Caco-2 (cell line): ENCODE results near the gene ZCCHC7. TPM values are rescaled to one million over a fixed set of nuclear protein-coding genes. Genes with fewer than 3 reads are reported as not detected.

ENCODE experiments used
- BruUV-seq: library from RNA; stranded (reverse); fragments of 400-500 nt; replicated peaks from 2 replicates; lab custom pipeline; 2021; lab: Mats Ljungman, UMichigan
- CTCF ChIA-PET: fragments of 300-600 bp; sonication (Branson Sonifier 250); formaldehyde crosslinking; loops from one replicate; lab custom pipeline; 2022; ENCODE audit warnings: antibody characterized with exemption; lab: Charles Lee
- POLR2A ChIA-PET: fragments of 300-600 bp; sonication (Branson Sonifier 250); formaldehyde crosslinking; loops from one replicate; lab custom pipeline; 2022; ENCODE audit warnings: antibody characterized with exemption; lab: Charles Lee
- DNase-seq, 2 experiments: peaks; one replicate each; pipeline versions ENCODE4 v3.0.0 to v3.0.0-alpha.2; 2020 to 2022
- H3K27me3 ChIP-seq: replicated peaks from 2 replicates; pipeline ENCODE4 v1.6.0; 2011; ENCODE audit warnings: low read length; ENCODE audit not compliant: control insufficient read depth, insufficient read depth
- H3K36me3 ChIP-seq: 2 replicates; pipeline ENCODE4 v1.5.1; 2011; ENCODE audit warnings: low read length; ENCODE audit not compliant: control insufficient read depth, insufficient read depth
- H3K4me1 ChIP-seq: fragments of 250-450 bp; sonication (Bioruptor Pico); 2 replicates; pipeline ENCODE4 v1.5.1; 2020; ENCODE audit warnings: mild to moderate bottlenecking
- H3K4me3 ChIP-seq: 2 replicates; pipeline ENCODE4 v1.5.1; 2011; ENCODE audit warnings: low read depth, mild to moderate bottlenecking, control low read depth, low read length
- H3K9me3 ChIP-seq: fragments of 250-450 bp; sonication (Bioruptor Pico); 2 replicates; pipeline ENCODE4 v1.5.1; 2020; ENCODE audit warnings: mild to moderate bottlenecking, moderate library complexity
- H3K27ac Mint-ChIP-seq: one replicate; pipeline ENCODE4 v1.8.0; 2022; ENCODE audit warnings: mixed read lengths; ENCODE audit not compliant: unreplicated experiment
- H3K27me3 Mint-ChIP-seq: one replicate; pipeline ENCODE4 v1.8.0; 2022; ENCODE audit warnings: mixed read lengths; ENCODE audit not compliant: insufficient read depth, unreplicated experiment
- H3K36me3 Mint-ChIP-seq: one replicate; pipeline ENCODE4 v1.8.0; 2022; ENCODE audit warnings: mild to moderate bottlenecking, mixed read lengths; ENCODE audit not compliant: insufficient read depth, unreplicated experiment
- H3K4me1 Mint-ChIP-seq: one replicate; pipeline ENCODE4 v1.8.0; 2022; ENCODE audit warnings: low read depth, mixed read lengths; ENCODE audit not compliant: unreplicated experiment
- H3K4me3 Mint-ChIP-seq: one replicate; pipeline ENCODE4 v1.8.0; 2022; ENCODE audit warnings: mild to moderate bottlenecking, moderate library complexity, mixed read lengths; ENCODE audit not compliant: unreplicated experiment
- H3K9me3 Mint-ChIP-seq: one replicate; pipeline ENCODE4 v1.8.0; 2022; ENCODE audit warnings: mixed read lengths; ENCODE audit not compliant: unreplicated experiment
- intact Hi-C: fragments of 100-400 bp; cut with micrococcal nuclease; formaldehyde crosslinking; loops from one replicate; pipeline ENCODE4 v1.10.0; 2022; ENCODE audit not compliant: unreplicated experiment
- total RNA-seq: library from RNA; stranded (reverse); gene quantifications from 2 replicates; pipeline ENCODE4 v1.2.3, GENCODE V29; 2022
- TF ChIP-seq, protein P1 (sequence below), 2 experiments: fragments of 200-600 bp in 1 of 2; IDR thresholded peaks; 1 replicate in 1 of 2; 2 replicates in 1 of 2; pipeline versions ENCODE4 v1.5.1 to v1.8.0; 2011 to 2022; ENCODE audit warnings: antibody characterized with exemption in 1 of 2, control low read depth in 1 of 2, inconsistent platforms in 1 of 2, low read depth in 1 of 2, low read length in 1 of 2, mild to moderate bottlenecking in 1 of 2, moderate library complexity in 1 of 2; ENCODE audit not compliant: insufficient read depth in 1 of 2, severe bottlenecking in 1 of 2, unreplicated experiment in 1 of 2

ZCCHC7 gene
- total RNA-seq, 1 experiment from 2014 or later, result 22.0 TPM

DNA sequence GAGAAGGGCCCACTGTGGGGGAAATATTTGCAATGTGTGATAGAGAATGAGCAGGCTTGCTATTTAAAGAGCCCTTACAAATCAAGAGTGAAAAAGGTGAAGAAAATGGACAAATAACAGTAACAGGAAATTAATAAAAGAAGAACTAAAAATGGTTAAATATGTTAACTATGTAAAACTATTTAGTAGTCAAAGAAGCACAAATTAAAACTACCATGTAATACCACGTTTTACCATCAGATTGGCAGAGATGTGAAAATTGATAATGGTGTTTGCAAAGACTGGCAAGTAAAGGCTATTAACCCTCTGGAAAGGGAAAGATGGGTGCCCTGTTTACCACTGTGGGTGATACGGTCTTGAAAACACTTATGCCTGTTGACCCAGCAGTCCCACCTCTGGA is 279.0 kb downstream of the ZCCHC7 start:
- ChIA-PET CTCF (no interaction called here), POLR2A (interaction anchor here (0.6 kb wide), 1 partner anchor 18 kb away, joined by 3 read pairs; no protein-coding TSS in a partner anchor)
- no peaks in the 10 kb centered on the region for H3K9me3 ChIP-seq
- H3K4me1 Mint-ChIP-seq, result no peaks in the 10 kb centered on the region
- no peaks in the 10 kb centered on the region for H3K27me3 ChIP-seq
- H3K27ac Mint-ChIP-seq, result no peak overlapping the region
- DNase-seq, result no peak
- no peak overlapping the region for H3K4me3 Mint-ChIP-seq
- no TSS peak for BruUV-seq
- TF ChIP-seq, protein P1, sequence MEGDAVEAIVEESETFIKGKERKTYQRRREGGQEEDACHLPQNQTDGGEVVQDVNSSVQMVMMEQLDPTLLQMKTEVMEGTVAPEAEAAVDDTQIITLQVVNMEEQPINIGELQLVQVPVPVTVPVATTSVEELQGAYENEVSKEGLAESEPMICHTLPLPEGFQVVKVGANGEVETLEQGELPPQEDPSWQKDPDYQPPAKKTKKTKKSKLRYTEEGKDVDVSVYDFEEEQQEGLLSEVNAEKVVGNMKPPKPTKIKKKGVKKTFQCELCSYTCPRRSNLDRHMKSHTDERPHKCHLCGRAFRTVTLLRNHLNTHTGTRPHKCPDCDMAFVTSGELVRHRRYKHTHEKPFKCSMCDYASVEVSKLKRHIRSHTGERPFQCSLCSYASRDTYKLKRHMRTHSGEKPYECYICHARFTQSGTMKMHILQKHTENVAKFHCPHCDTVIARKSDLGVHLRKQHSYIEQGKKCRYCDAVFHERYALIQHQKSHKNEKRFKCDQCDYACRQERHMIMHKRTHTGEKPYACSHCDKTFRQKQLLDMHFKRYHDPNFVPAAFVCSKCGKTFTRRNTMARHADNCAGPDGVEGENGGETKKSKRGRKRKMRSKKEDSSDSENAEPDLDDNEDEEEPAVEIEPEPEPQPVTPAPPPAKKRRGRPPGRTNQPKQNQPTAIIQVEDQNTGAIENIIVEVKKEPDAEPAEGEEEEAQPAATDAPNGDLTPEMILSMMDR (IDR thresholded peaks at IDR 0.05; ENCODE audit: insufficient read depth in 1 of 2, low read depth in 1 of 2, low read length in 1 of 2, severe bottlenecking in 1 of 2, unreplicated experiment in 1 of 2), result no peak
- H3K9me3 Mint-ChIP-seq, result no peaks in the 10 kb centered on the region
- H3K4me1 ChIP-seq, result no peaks in the 10 kb centered on the region
- intact Hi-C loops, result no loop called here
- H3K36me3 Mint-ChIP-seq, result no peaks in the 10 kb centered on the region
- no peaks in the 10 kb centered on the region for H3K36me3 ChIP-seq
- H3K4me3 ChIP-seq, result no peak overlapping the region
- no peaks in the 10 kb centered on the region for H3K27me3 Mint-ChIP-seq

GRCh38 chr9:37404590-37404989 is 284.2 kb downstream of the ZCCHC7 start:
- no TSS peak for BruUV-seq
- Mint-ChIP-seq H3K4me1 (peaks cover 6% of the 10 kb centered on the region), H3K4me3 (no peak overlapping the region), H3K9me3 (no peaks in the 10 kb centered on the region), H3K27ac (no peak overlapping the region), H3K36me3 (no peaks in the 10 kb centered on the region), H3K27me3 (no peaks in the 10 kb centered on the region)
- Histone ChIP-seq H3K4me1 (0 out of 2 replicates have a peak, but pooled peaks cover 5% of the 10 kb centered on the region), H3K9me3 (no peaks in the 10 kb centered on the region), H3K27me3 (no peaks in the 10 kb centered on the region), H3K4me3 (no peak overlapping the region), H3K36me3 (no peaks in the 10 kb centered on the region)
- DNase-seq, result no peak
- intact Hi-C loops, result no loop called here
- ChIA-PET POLR2A (no interaction called here), CTCF (no interaction called here)
- TF ChIP-seq, protein P1 (IDR thresholded peaks at IDR 0.05; ENCODE audit: insufficient read depth in 1 of 2, low read depth in 1 of 2, low read length in 1 of 2, severe bottlenecking in 1 of 2, unreplicated experiment in 1 of 2), result no peak

DNA sequence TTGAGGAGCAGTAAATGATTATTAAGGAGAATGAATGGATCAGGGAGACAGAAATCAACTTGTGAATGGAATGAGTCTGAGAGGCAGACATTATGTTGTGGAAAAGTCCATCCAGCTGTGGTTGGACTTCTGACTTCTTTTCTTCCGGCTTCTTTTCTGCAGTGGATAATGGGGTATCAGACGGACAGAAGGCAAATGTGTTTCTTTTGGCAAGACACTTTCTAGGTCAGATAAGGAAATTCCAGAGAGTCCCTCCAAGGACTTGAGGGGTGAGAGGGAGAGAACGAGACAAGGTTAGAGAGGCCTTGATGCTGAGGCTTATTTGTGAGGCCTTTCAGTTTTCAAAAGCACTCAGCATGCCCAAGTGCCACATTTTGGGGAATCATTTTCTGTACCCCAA is 285.0 kb downstream of the ZCCHC7 start:
- Mint-ChIP-seq H3K9me3 (no peaks in the 10 kb centered on the region), H3K27me3 (no peaks in the 10 kb centered on the region), H3K4me3 (no peak overlapping the region), H3K4me1 (peaks cover 12% of the 10 kb centered on the region), H3K36me3 (no peaks in the 10 kb centered on the region), H3K27ac (no peak overlapping the region)
- no peak for DNase-seq
- intact Hi-C loops, result no loop called here
- BruUV-seq, result no TSS peak
- 0 out of 2 replicates have a peak, but pooled peaks cover 5% of the 10 kb centered on the region for H3K4me1 ChIP-seq
- CTCF ChIA-PET, result interaction anchor here (0.7 kb wide), 1 partner anchor 410 kb away, joined by 3 read pairs; no protein-coding TSS in a partner anchor
- H3K4me3 ChIP-seq, result no peak overlapping the region
- no peaks in the 10 kb centered on the region for H3K36me3 ChIP-seq
- POLR2A ChIA-PET, result no interaction called here
- no peaks in the 10 kb centered on the region for H3K27me3 ChIP-seq
- TF ChIP-seq, protein P1 (IDR thresholded peaks at IDR 0.05; ENCODE audit: insufficient read depth in 1 of 2, low read depth in 1 of 2, low read length in 1 of 2, severe bottlenecking in 1 of 2, unreplicated experiment in 1 of 2), result no peak
- H3K9me3 ChIP-seq, result no peaks in the 10 kb centered on the region
